ENCODE data around the gene PIM2.

Gene PIM2

DNA sequence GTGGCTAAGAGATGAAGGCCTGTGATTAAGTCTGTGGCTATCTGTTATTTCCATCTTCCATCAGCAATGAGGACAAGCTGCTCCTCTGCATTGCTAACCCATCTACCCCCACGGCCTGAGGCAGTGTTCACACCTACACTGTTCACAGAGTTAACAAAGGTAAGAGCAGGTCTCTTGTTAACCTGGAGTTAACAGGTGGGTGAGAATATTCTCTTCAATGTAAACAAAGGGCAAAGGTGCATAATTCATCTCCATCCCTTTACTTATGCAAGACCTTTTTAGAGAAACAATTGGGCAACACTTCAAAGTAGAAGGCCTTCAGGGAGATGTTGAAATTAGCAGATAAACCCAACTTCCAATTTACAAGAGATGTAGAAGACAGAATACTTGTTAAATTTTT, 10.2 kb downstream of the PIM2 start:
- Mint-ChIP-seq H3K4me1 (ENCODE audit: low read depth in 2 of 2) (peaks cover 19 to 21% of the 10 kb centered on the region in 2 donors), H3K9me3 (no peaks in the 10 kb centered on the region), H3K27ac (peak overlapping the region in 1 of 2 donors; percentile 74), H3K27me3 (no peaks in the 10 kb centered on the region), H3K36me3 (ENCODE audit: insufficient read depth) (peaks cover 86% of the 10 kb centered on the region), H3K4me3 (no peak overlapping the region)
- DNase-seq, result no peak
- no peak for ATAC-seq (replicated peaks)

DNA sequence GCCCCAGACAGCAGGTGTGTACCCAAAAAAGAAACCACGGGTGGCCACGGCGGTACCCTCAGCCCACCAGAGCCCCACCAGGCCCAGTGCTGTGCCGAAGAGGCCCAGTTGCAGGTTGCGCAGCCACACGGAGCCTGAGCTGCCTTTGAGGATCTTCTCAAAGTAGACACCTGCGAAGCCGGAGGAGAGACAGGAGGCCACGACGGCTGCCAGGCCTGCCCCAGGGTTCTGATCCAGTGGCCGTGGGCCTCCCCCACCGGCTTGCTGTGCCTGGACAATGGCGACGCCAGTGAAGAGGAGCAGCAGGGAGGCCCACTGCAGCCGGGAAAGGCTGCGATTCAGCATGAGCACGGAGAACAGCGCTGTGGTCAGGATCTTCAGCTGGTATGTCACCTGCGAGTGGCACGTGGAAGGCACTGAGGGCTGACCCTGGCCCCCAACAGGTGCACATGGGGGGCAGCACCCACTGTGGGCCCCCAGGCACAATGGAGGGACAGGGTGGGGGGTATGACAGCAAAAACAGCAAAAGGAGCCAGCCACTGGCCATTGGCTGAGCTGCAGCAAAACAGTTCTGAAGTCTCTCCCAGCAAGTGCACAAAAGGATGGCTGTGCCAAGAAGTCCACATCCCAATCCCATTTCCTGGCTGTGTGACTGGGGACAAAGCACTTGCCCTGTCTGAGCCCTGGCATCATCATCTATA, 13.6 kb downstream of the PIM2 start:
- H3K4me1 Mint-ChIP-seq (ENCODE audit: low read depth in 2 of 2), result no peaks in the 10 kb centered on the region
- ATAC-seq (replicated peaks) (no peak), DNase-seq (no peak)
- H3K36me3 Mint-ChIP-seq (ENCODE audit: insufficient read depth), result peaks cover 85% of the 10 kb centered on the region
- H3K4me3 Mint-ChIP-seq, result peak overlapping the region in 1 of 2 donors; percentile 14
- H3K27ac Mint-ChIP-seq, result no peak overlapping the region
- H3K9me3 Mint-ChIP-seq, result no peaks in the 10 kb centered on the region
- no peaks in the 10 kb centered on the region for H3K27me3 Mint-ChIP-seq

DNA sequence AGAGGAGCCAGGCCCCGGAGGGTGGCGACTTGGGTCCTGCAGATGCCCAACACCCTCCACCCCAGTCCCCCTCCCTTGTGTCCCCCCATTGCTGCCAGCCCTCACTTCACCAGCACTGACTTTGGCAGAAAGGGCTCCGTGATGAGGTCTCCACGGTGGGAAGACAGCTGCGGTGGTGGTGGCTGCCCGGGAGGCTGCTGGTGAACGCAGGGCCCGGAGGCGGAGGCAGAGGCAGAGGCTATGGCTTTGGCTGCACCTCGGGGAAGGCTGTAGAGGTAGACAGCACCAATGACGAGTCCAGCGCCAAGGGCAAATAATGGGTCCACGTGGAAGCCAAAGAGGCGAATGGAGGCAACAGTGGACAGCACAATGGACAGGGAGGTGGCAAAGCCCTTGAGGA, 14.2 kb downstream of the PIM2 start:
- ATAC-seq (replicated peaks) (no peak), DNase-seq (no peak)
- Mint-ChIP-seq H3K9me3 (no peaks in the 10 kb centered on the region), H3K36me3 (ENCODE audit: insufficient read depth) (peaks cover 81% of the 10 kb centered on the region), H3K27me3 (no peaks in the 10 kb centered on the region), H3K4me3 (peak overlapping the region in 1 of 2 donors; percentile 14), H3K27ac (no peak overlapping the region), H3K4me1 (ENCODE audit: low read depth in 2 of 2) (no peaks in the 10 kb centered on the region)

- ATAC-seq (replicated peaks) (no peak), DNase-seq (no peak)
- peaks cover 77% of the 10 kb centered on the region for H3K36me3 Mint-ChIP-seq (ENCODE audit: insufficient read depth)
- no peak overlapping the region for H3K4me3 Mint-ChIP-seq
- no peak overlapping the region for H3K27ac Mint-ChIP-seq
- H3K4me1 Mint-ChIP-seq (ENCODE audit: low read depth in 2 of 2), result no peaks in the 10 kb centered on the region
- H3K27me3 Mint-ChIP-seq, result no peaks in the 10 kb centered on the region
- H3K9me3 Mint-ChIP-seq, result no peaks in the 10 kb centered on the region
Observed at GRCh38 chrX:48904180-48904579, 14.6 kb downstream of the PIM2 start.

- H3K27ac Mint-ChIP-seq, result peak overlapping the region in 1 of 2 donors; percentile 72
- no peaks in the 10 kb centered on the region for H3K27me3 Mint-ChIP-seq
- no peaks in the 10 kb centered on the region for H3K4me1 Mint-ChIP-seq (ENCODE audit: low read depth in 2 of 2)
- no peak overlapping the region for H3K4me3 Mint-ChIP-seq
- H3K9me3 Mint-ChIP-seq, result no peaks in the 10 kb centered on the region
- DNase-seq, result no peak
- ATAC-seq (replicated peaks), result no peak
- H3K36me3 Mint-ChIP-seq (ENCODE audit: insufficient read depth), result peaks cover 78% of the 10 kb centered on the region
Observed at GRCh38 chrX:48903290-48903689, 15.5 kb downstream of the PIM2 start.

DNA sequence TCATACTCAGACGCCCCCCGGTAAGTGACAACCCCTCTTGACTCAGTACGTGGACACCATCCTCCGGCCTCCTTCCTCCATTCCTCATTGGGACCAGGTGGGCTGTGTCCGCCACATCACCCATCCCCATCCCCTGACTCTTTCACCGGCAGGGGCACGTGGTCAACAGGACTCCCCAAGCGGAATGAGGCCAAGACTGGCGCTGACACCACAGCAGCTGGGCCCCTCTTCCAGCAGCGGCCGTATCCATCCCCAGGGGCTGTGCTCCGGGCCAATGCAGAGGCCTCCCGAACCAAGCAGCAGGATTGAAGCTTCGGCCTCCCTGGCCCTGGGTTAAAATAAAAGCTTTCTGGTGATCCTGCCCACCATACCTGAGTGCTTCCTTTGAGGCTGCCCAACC, 16.0 kb downstream of the PIM2 start:
- H3K9me3 Mint-ChIP-seq, result no peaks in the 10 kb centered on the region
- peaks cover 77% of the 10 kb centered on the region for H3K36me3 Mint-ChIP-seq (ENCODE audit: insufficient read depth)
- no peak overlapping the region for H3K4me3 Mint-ChIP-seq
- H3K27ac Mint-ChIP-seq, result peak overlapping the region in 1 of 2 donors; percentile 72
- H3K27me3 Mint-ChIP-seq, result no peaks in the 10 kb centered on the region
- DNase-seq, result no peak
- peaks cover 0 to 3% of the 10 kb centered on the region in 2 donors for H3K4me1 Mint-ChIP-seq (ENCODE audit: low read depth in 2 of 2)
- no peak for ATAC-seq (replicated peaks)

GRCh38 chrX:48902135-48902534, 16.7 kb downstream of the PIM2 start:
- H3K4me1 Mint-ChIP-seq (ENCODE audit: low read depth in 2 of 2), result peaks cover 0 to 6% of the 10 kb centered on the region in 2 donors
- H3K4me3 Mint-ChIP-seq, result no peak overlapping the region
- peaks cover 77% of the 10 kb centered on the region for H3K36me3 Mint-ChIP-seq (ENCODE audit: insufficient read depth)
- H3K27me3 Mint-ChIP-seq, result no peaks in the 10 kb centered on the region
- peak overlapping the region in 1 of 2 donors; percentile 60 for H3K27ac Mint-ChIP-seq
- H3K9me3 Mint-ChIP-seq, result no peaks in the 10 kb centered on the region
- DNase-seq, result no peak
- no peak for ATAC-seq (replicated peaks)

- DNase-seq, result no peak
- Mint-ChIP-seq H3K4me1 (ENCODE audit: low read depth in 2 of 2) (peaks cover 6 to 8% of the 10 kb centered on the region in 2 donors), H3K4me3 (no peak overlapping the region)
Observed at GRCh38 chrX:48901069-48901468, 17.8 kb downstream of the PIM2 start.

GRCh38 chrX:48899078-48899410, 19.8 kb downstream of the PIM2 start:
- no peak for DNase-seq
- peaks cover 6 to 8% of the 10 kb centered on the region in 2 donors for H3K4me1 Mint-ChIP-seq (ENCODE audit: low read depth in 2 of 2)
- H3K27me3 Mint-ChIP-seq, result no peaks in the 10 kb centered on the region
- H3K4me3 Mint-ChIP-seq, result peak overlapping the region in 1 of 2 donors; percentile 90
- ATAC-seq (replicated peaks), result no peak
- H3K27ac Mint-ChIP-seq, result no peak overlapping the region
- peaks cover 62% of the 10 kb centered on the region for H3K36me3 Mint-ChIP-seq (ENCODE audit: insufficient read depth)
- no peaks in the 10 kb centered on the region for H3K9me3 Mint-ChIP-seq

More at GRCh38 chrX:48901069-48901468, 17.8 kb downstream of the PIM2 start:
- ATAC-seq (replicated peaks), result no peak
- Mint-ChIP-seq H3K9me3 (no peaks in the 10 kb centered on the region), H3K36me3 (ENCODE audit: insufficient read depth) (peaks cover 73% of the 10 kb centered on the region), H3K27me3 (no peaks in the 10 kb centered on the region), H3K27ac (peak overlapping the region in 1 of 2 donors; percentile 28)

GRCh38 chrX:48897625-48898306, 21.1 kb downstream of the PIM2 start, which contains the start of the genes PQBP1 and TIMM17B:
PQBP1 (plus strand) TSS chrX:48897930; CDS start chrX:48898510, 580 bp downstream.
TIMM17B (minus strand) TSS chrX:48897768; CDS start chrX:48897749, 19 bp downstream.
- Mint-ChIP-seq H3K27ac (peak within 1 kb of the TSS; percentile 97 to 98), H3K4me1 (ENCODE audit: low read depth in 2 of 2) (peaks cover 6 to 10% of the 10 kb centered on the region in 2 donors), H3K9me3 (no peaks in the 10 kb centered on the region), H3K27me3 (no peaks in the 10 kb centered on the region), H3K36me3 (ENCODE audit: insufficient read depth) (peaks cover 51% of the 10 kb centered on the region), H3K4me3 (peak within 1 kb of the TSS; percentile 80 to 90)
- peak; percentile 83 to 85 (median 85) for DNase-seq
- ATAC-seq (replicated peaks), result peak; percentile 83

GRCh38 chrX:48897157-48897624, 21.6 kb downstream of the PIM2 start:
- H3K9me3 Mint-ChIP-seq, result no peaks in the 10 kb centered on the region
- peaks cover 6 to 10% of the 10 kb centered on the region in 2 donors for H3K4me1 Mint-ChIP-seq (ENCODE audit: low read depth in 2 of 2)
- H3K27me3 Mint-ChIP-seq, result no peaks in the 10 kb centered on the region
- ATAC-seq (replicated peaks) (peak; percentile 25), DNase-seq (peak in 1 of 3 experiments; percentile 48)
- peak overlapping the region; percentile 97 to 98 for H3K27ac Mint-ChIP-seq
- H3K36me3 Mint-ChIP-seq (ENCODE audit: insufficient read depth), result peaks cover 46% of the 10 kb centered on the region
- H3K4me3 Mint-ChIP-seq, result peak overlapping the region; percentile 80 to 90

DNA sequence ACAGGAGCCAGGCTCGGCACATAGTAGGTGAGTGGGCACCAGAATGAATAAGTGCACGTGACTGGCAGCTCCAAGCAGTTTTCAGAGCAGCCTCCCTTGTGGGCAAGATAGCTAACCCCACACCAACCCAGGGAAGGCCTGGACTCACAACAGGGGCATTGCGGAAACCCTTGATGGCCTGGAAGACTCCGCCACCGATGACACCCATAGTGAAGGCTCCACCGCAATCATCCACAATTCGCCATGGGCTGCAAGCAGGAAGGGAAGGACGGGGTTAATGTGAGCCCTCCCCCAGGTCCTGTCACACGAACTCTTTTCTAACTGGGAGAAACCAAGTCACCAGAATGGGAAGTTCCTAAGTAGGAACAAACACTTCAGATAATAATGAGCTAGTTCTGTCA, 22.2 kb downstream of the PIM2 start:
- H3K36me3 Mint-ChIP-seq (ENCODE audit: insufficient read depth), result peaks cover 40% of the 10 kb centered on the region
- no peak for DNase-seq

DNA sequence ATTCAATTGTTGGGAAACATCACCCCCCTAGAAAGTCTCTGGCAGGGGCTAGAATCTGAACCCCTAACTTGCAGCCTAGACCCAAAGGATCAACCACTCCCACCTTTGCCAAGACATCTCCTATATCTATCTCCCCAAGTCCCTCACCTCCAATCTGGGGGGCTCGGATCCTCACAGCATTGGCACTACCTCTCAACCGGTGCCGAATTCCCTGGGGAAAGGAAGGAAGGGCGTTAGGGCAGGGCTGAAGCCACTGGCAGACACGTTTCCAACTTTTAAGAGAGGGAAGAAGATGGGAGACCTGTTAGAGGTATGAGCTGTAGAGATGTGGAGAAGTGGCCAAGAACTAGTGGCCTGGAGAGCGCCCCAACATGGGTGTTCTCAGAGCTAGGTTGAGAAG, 23.9 kb downstream of the PIM2 start:
- Mint-ChIP-seq H3K9me3 (no peaks in the 10 kb centered on the region), H3K4me1 (ENCODE audit: low read depth in 2 of 2) (peaks cover 15 to 16% of the 10 kb centered on the region in 2 donors), H3K4me3 (peak overlapping the region in 1 of 2 donors; percentile 27), H3K27ac (peak overlapping the region in 1 of 2 donors; percentile 68), H3K27me3 (no peaks in the 10 kb centered on the region), H3K36me3 (ENCODE audit: insufficient read depth) (peaks cover 25% of the 10 kb centered on the region)
- DNase-seq, result no peak
- ATAC-seq (replicated peaks), result no peak

More for the DNA sequence above, 22.2 kb downstream of the PIM2 start:
- no peaks in the 10 kb centered on the region for H3K27me3 Mint-ChIP-seq
- no peaks in the 10 kb centered on the region for H3K9me3 Mint-ChIP-seq
- H3K4me1 Mint-ChIP-seq (ENCODE audit: low read depth in 2 of 2), result peaks cover 6 to 12% of the 10 kb centered on the region in 2 donors
- no peak for ATAC-seq (replicated peaks)
- peak overlapping the region; percentile 97 to 98 for H3K27ac Mint-ChIP-seq
- peak overlapping the region; percentile 80 to 90 for H3K4me3 Mint-ChIP-seq
